ENCODE results near the gene TRIM37. TPM values are rescaled to one million over a fixed set of nuclear protein-coding genes. Genes with fewer than 3 reads are reported as not detected.
"Not testable (repeated sequence)": the region's sequence is repeated elsewhere in the genome, so short reads cannot be mapped to it uniquely, and the experiment has no call there.

Gene TRIM37
- total RNA-seq, 2 donors from 2014 or later, result 20.8 to 46.3 TPM

DNA sequence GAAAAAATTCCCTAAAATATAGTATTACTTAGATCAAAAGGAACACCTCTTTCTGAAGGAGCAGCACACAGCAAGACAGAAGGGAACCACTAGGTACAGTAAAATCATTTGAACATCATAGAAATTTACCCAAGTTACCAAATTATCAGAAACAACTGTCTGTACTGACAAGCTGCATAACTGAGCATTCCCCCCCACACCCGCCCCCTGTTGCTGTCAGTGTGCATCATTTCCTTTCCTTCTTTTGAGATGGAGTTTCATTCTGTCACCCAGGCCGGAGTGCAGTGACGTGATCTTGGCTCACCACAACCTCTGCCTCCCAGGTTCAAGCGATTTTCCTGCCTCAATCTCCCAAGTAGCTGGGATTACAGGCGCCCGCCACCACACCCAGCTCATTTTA, 120.7 kb downstream of the TRIM37 start:
- Mint-ChIP-seq H3K4me1 (ENCODE audit: low read depth in 2 of 2) (peaks cover 0 to 4% of the 10 kb centered on the region in 2 donors), H3K27ac (no peak overlapping the region), H3K4me3 (peak overlapping the region; percentile 6), H3K9me3 (no peaks in the 10 kb centered on the region), H3K36me3 (no peaks in the 10 kb centered on the region), H3K27me3 (no peaks in the 10 kb centered on the region)
- DNase-seq (ENCODE audit: low spot score) (no peak), ATAC-seq (peak in 1 of 2 donors; percentile 63)

GRCh38 chr17:58985367-58985766, 121.3 kb downstream of the TRIM37 start:
- Mint-ChIP-seq H3K9me3 (no peaks in the 10 kb centered on the region), H3K36me3 (no peaks in the 10 kb centered on the region), H3K4me1 (ENCODE audit: low read depth in 2 of 2) (peaks cover 0 to 4% of the 10 kb centered on the region in 2 donors), H3K27ac (no peak overlapping the region), H3K27me3 (no peaks in the 10 kb centered on the region), H3K4me3 (no peak overlapping the region)
- ATAC-seq, result no peak
- no peak for DNase-seq (ENCODE audit: low spot score)

DNA sequence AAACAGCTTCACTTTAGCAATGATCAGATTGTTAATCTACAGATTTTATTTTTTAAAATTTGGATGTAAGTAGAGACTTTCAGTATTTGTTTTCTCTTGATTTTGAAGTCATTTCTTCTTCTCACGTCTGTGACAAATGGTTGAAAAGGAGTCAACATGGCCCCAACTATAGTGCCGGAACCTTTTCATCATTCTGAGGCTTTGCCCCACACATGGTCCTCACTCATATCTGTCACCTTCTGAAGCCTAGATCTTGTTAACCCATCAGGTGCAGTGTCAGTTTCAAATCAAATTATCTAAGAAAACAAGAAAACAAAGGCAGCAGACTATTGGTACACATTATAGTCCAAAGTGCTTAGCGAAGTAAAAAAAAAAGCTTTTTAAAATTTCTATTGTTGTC, 124.1 kb downstream of the TRIM37 start:
- DNase-seq (ENCODE audit: low spot score), result no peak
- Mint-ChIP-seq H3K9me3 (no peaks in the 10 kb centered on the region), H3K4me1 (ENCODE audit: low read depth in 2 of 2) (peaks cover 0 to 4% of the 10 kb centered on the region in 2 donors), H3K36me3 (no peaks in the 10 kb centered on the region), H3K27me3 (no peaks in the 10 kb centered on the region), H3K27ac (no peak overlapping the region), H3K4me3 (no peak overlapping the region)
- ATAC-seq, result no peak

DNA sequence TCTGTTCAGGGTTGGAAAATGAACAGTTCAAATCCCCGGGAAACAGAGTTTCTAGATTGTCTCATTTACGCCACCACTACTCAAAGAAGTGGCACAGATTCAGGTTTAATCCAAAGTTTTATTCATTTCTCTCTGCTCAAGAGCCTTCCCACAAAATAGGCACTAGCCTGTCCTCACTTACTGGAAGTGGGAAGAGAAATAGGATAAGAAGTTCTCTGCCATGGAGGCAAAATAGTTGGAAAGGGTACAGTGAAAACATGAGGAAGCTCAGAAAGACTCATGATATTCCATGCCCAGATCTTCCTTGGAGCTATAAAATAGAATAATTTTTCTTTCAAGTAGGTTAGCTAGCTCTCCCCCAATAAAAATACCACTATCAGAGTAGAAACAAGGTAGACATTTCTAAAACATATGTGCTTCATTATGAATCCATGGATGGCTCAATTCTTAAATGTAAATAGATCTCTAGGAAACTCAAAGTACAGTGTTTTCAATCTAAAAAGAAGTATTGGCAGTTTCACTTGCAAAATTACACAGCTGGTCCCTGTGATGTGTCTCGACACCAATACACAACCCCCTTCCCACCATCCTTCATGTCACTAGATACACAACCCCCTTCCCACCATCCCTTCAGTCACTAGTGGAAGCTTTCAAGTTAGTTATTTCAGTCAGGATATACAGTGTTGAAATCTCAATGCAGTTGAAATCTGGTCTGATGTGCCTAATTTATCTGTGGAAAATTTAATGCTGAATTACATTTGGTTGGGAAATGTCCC, 125.8 kb downstream of the TRIM37 start:
- H3K36me3 Mint-ChIP-seq, result no peaks in the 10 kb centered on the region

DNA sequence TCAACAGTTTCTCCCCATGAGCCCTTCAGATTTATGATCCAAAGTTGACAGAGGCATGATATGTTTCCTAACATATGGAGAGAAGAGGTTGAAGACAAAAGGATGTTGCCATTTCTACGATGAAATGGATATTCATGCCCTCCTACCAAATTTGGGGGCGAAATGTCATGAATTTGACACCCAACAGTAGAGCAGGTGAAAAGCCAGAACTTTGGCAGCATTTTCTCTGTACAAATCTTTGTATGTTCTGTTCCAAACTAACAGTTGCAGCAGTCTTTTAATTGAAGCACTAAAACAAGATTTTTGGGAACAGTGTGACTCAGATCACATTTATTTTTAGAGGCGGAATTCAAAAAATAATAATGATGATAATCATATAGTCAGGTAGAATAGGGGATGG, 130.1 kb downstream of the TRIM37 start:
- no peak overlapping the region for H3K4me3 Mint-ChIP-seq
- no peaks in the 10 kb centered on the region for H3K4me1 Mint-ChIP-seq (ENCODE audit: low read depth in 2 of 2)
- ATAC-seq, result no peak
- H3K9me3 Mint-ChIP-seq, result no peaks in the 10 kb centered on the region
- no peaks in the 10 kb centered on the region for H3K36me3 Mint-ChIP-seq
- no peak overlapping the region for H3K27ac Mint-ChIP-seq
- DNase-seq (ENCODE audit: low spot score), result no peak
- peaks cover 0 to 3% of the 10 kb centered on the region in 2 donors for H3K27me3 Mint-ChIP-seq

More for the DNA sequence above, 125.8 kb downstream of the TRIM37 start:
- peaks cover 0 to under 1% of the 10 kb centered on the region in 2 donors for H3K27me3 Mint-ChIP-seq
- H3K4me3 Mint-ChIP-seq, result no peak overlapping the region
- DNase-seq (ENCODE audit: low spot score) (no peak), ATAC-seq (no peak)
- H3K9me3 Mint-ChIP-seq, result no peaks in the 10 kb centered on the region
- H3K4me1 Mint-ChIP-seq (ENCODE audit: low read depth in 2 of 2), result peaks cover 0 to 4% of the 10 kb centered on the region in 2 donors
- H3K27ac Mint-ChIP-seq, result no peak overlapping the region

- Mint-ChIP-seq H3K4me3 (no peak overlapping the region), H3K4me1 (ENCODE audit: low read depth in 2 of 2) (no peaks in the 10 kb centered on the region), H3K27ac (no peak overlapping the region), H3K27me3 (peaks cover 6 to 10% of the 10 kb centered on the region in 2 donors), H3K36me3 (no peaks in the 10 kb centered on the region), H3K9me3 (no peaks in the 10 kb centered on the region)
- DNase-seq (ENCODE audit: low spot score) (no peak), ATAC-seq (no peak)
These were observed 132.3 kb downstream of the TRIM37 start for GRCh38 chr17:58974354-58974753.

DNA sequence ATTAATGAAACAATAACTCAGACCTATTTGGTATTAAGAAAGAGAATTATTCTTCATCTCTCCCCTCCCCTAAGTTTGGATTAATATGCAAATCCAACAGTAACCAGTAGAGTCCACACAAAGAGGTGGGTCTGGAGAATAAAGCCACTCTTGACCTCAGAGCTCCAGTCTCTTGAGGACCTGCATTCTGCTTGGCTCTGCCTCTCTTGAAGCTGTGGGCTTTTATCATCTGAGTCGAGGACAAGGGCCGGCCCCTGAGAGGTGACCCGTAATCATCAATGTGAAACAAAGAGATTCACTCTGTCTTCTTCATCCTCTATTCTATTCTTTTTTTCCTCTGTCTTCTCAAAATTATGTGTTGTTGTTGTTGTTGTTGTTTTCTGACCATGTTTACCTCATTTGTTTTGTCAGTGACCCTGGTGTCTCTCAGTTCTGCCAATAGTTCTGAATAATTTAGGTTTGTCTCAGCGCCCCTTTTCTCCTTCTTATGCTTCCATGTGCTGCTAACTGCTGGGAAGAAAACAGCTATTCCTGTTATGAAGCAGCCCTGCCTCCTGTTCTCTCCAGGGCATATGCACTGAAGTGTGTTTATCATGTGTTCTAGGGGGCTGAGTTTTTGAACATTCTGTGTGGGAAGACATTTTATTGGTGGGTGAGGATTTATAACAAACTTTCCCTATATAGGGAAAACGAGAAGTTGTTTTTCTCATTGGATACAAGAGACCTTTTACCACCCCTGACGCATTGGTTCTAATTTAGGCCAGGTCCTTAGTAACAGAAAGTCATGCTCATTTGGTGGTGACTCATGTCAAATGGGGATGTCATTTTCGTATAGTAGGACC, 135.8 kb downstream of the TRIM37 start:
- no peak overlapping the region for H3K27ac Mint-ChIP-seq
- H3K4me1 Mint-ChIP-seq (ENCODE audit: low read depth in 2 of 2), result peaks cover 5% of the 10 kb centered on the region in 2 donors
- ATAC-seq, result no peak
- H3K9me3 Mint-ChIP-seq, result no peaks in the 10 kb centered on the region
- DNase-seq (ENCODE audit: low spot score), result no peak
- H3K36me3 Mint-ChIP-seq, result no peaks in the 10 kb centered on the region
- H3K4me3 Mint-ChIP-seq, result no peak overlapping the region
- peaks cover 12 to 15% of the 10 kb centered on the region in 2 donors for H3K27me3 Mint-ChIP-seq

DNA sequence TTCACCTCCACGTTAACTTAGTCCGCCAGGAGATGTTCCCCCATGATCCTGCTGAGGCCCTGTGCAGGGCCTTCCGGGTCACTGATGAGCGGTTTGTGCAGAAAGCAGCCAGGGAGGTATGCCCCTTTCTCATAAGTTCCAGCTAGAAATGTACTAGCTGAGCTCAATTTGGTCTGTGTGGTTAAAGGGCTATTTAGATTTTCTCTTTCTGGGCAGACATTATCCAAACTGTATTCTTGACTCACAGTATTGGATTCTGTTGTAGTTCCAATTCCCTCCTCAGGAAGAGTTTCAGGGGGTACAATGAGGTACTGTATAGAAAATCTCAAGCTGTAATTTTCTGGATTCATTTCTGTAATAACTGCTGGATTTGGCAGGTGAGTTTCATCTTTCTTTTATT, 137.1 kb downstream of the TRIM37 start:
- Mint-ChIP-seq H3K4me3 (no peak overlapping the region), H3K27me3 (peaks cover 12 to 16% of the 10 kb centered on the region in 2 donors), H3K27ac (no peak overlapping the region), H3K4me1 (ENCODE audit: low read depth in 2 of 2) (peaks cover 5% of the 10 kb centered on the region in 2 donors), H3K36me3 (no peaks in the 10 kb centered on the region), H3K9me3 (no peaks in the 10 kb centered on the region)
- DNase-seq (ENCODE audit: low spot score) (no peak), ATAC-seq (no peak)

DNA sequence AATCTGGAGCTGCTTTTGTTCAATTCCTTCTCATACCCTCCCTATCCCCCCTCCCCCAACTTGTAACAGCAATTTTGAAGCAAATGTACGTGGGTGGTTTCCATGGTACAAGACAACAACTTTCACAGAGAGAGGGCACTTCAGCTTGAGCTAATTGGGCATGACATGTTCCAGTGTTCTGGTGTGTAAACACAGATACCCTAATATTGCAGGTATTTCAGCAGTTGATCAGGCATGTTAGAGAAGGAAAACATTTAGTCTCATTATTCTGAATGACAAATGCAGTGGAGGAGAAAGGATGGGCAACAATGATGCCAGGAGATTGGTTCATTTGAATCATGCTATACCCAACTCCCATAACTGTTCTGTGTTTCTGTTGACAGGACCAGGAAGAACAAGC, 137.5 kb downstream of the TRIM37 start:
- Mint-ChIP-seq H3K4me1 (ENCODE audit: low read depth in 2 of 2) (peaks cover 5% of the 10 kb centered on the region in 2 donors), H3K4me3 (no peak overlapping the region), H3K9me3 (no peaks in the 10 kb centered on the region), H3K27ac (no peak overlapping the region), H3K36me3 (no peaks in the 10 kb centered on the region), H3K27me3 (peaks cover 12 to 16% of the 10 kb centered on the region in 2 donors)
- DNase-seq (ENCODE audit: low spot score) (no peak), ATAC-seq (no peak)

- H3K27ac Mint-ChIP-seq, result no peak overlapping the region
- peak overlapping the region; percentile 37 for H3K4me3 Mint-ChIP-seq
- no peaks in the 10 kb centered on the region for H3K36me3 Mint-ChIP-seq
- peaks cover 5% of the 10 kb centered on the region in 2 donors for H3K4me1 Mint-ChIP-seq (ENCODE audit: low read depth in 2 of 2)
- no peak for DNase-seq (ENCODE audit: low spot score)
- ATAC-seq, result no peak
- peaks cover 12 to 16% of the 10 kb centered on the region in 2 donors for H3K27me3 Mint-ChIP-seq
- H3K9me3 Mint-ChIP-seq, result no peaks in the 10 kb centered on the region
These were observed 138.1 kb downstream of the TRIM37 start for GRCh38 chr17:58968426-58969061.

- H3K27ac Mint-ChIP-seq, result no peak overlapping the region
- peaks cover 5% of the 10 kb centered on the region in 2 donors for H3K4me1 Mint-ChIP-seq (ENCODE audit: low read depth in 2 of 2)
- no peak overlapping the region for H3K4me3 Mint-ChIP-seq
- DNase-seq (ENCODE audit: low spot score) (no peak), ATAC-seq (no peak)
- peaks cover 12 to 15% of the 10 kb centered on the region in 2 donors for H3K27me3 Mint-ChIP-seq
- no peaks in the 10 kb centered on the region for H3K36me3 Mint-ChIP-seq
- H3K9me3 Mint-ChIP-seq, result no peaks in the 10 kb centered on the region
These were observed 140.5 kb downstream of the TRIM37 start for GRCh38 chr17:58966208-58966607.

- Mint-ChIP-seq H3K4me1 (ENCODE audit: low read depth in 2 of 2) (peaks cover 5% of the 10 kb centered on the region in 2 donors), H3K4me3 (no peak overlapping the region), H3K9me3 (no peaks in the 10 kb centered on the region), H3K27me3 (peaks cover 6 to 9% of the 10 kb centered on the region in 2 donors), H3K27ac (no peak overlapping the region), H3K36me3 (no peaks in the 10 kb centered on the region)
- no peak for ATAC-seq
- DNase-seq (ENCODE audit: low spot score), result no peak
These were observed 141.5 kb downstream of the TRIM37 start for GRCh38 chr17:58965221-58965620.

DNA sequence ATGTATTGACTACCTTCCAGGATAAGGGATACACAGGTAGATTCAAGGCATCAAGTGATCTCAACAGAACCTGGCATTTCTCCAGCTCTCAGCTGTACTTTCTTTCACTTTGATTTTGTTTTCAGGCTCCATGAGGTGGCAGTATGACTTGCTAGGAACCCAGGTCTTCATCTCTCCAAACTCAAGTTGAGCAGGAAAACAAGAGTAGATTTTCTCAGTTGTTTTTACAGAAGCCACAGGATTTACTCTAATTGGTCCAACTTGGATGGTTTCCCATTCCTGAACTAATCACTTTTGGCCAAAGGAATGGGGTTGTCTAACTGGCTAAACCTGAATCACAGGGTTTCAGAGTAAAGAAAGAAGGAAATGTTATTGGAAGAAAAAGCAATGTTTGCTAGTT, 146.6 kb downstream of the TRIM37 start:
- Mint-ChIP-seq H3K4me1 (ENCODE audit: low read depth in 2 of 2) (no peaks in the 10 kb centered on the region), H3K27ac (no peak overlapping the region), H3K4me3 (no peak overlapping the region), H3K36me3 (no peaks in the 10 kb centered on the region), H3K9me3 (no peaks in the 10 kb centered on the region), H3K27me3 (peaks cover 6 to 7% of the 10 kb centered on the region in 2 donors)
- no peak for ATAC-seq
- no peak for DNase-seq (ENCODE audit: low spot score)

DNA sequence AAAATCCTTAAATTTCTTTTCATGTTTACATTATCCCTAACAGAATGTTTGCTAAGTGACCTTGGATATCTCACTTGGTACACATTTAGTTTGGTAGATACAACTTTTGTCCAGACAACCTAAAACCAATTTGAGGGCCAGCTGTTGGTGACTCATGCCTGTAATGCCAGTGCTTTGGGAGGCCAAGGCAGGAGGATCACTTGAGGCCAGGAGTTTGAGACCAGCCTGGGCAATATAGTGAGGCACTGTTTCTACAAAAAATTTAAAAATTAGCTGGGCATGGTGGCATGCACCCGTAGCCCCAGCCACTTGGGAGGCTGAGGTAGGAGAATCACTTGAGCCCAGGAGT, 149.0 kb downstream of the TRIM37 start:
- DNase-seq (ENCODE audit: low spot score); H3K4me3 Mint-ChIP-seq; H3K36me3 Mint-ChIP-seq; H3K4me1 Mint-ChIP-seq (ENCODE audit: low read depth in 2 of 2); H3K9me3 Mint-ChIP-seq; ATAC-seq; H3K27ac Mint-ChIP-seq: not testable (repeated sequence)
- H3K27me3 Mint-ChIP-seq, result peaks cover 12 to 15% of the 10 kb centered on the region in 2 donors
